ENCODE measurements around the gene VCX2. TPM values are rescaled to one million over a fixed set of nuclear protein-coding genes. Genes with fewer than 3 reads are reported as not detected.

The VCX2 gene
- total and polyA plus RNA-seq, 2 donors (not counting 3 experiments of a cell fraction or from before 2014, with no cell fraction given): not detected

DNA sequence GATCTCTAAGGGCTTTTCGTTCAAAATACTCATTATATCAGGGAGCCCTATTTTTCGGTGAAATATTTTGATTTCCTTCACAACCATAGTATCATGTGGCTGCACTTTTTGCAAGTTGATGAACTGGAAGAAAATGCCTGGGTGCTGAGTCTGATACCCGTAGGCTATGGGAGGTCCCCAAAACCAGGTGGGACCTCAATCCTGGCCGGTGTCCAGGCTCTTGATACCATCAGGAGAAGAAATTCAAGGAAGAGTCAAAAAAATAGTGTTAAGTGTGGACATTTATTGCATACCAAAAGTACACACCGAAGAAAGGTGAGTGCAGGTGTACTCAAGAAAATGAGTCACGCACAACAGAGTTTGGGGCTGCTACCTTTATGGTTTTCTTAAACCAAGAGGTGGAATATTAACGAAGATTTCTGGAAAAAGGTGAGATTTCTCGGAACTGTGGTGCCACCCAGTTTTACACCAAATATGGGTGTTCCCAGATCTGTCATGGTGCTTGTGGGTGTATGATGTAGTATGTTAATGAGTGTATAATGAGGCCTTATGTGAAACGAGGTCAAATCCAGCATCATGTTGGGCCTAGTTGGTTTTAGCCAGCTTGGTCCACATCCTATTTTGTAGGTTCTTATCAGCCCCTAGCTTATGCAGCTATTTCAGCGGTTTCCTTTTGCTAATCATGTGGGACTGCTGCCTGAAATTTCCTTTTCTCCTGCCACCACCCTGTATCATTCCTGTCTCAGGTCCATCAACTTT, 29.9 kb downstream of the VCX2 start:
- H4K20me1 ChIP-seq (replicated peaks; ENCODE audit: control insufficient read depth, extremely low read depth, insufficient read depth, low read length): no peaks in the 10 kb centered on the region
- intact Hi-C loops (cut with micrococcal nuclease): no loop called here
- H3K27me3 ChIP-seq (ENCODE audit: control insufficient read depth in 2 of 2, insufficient read depth in 2 of 2, low read length in 2 of 2): no peaks in the 10 kb centered on the region

DNA sequence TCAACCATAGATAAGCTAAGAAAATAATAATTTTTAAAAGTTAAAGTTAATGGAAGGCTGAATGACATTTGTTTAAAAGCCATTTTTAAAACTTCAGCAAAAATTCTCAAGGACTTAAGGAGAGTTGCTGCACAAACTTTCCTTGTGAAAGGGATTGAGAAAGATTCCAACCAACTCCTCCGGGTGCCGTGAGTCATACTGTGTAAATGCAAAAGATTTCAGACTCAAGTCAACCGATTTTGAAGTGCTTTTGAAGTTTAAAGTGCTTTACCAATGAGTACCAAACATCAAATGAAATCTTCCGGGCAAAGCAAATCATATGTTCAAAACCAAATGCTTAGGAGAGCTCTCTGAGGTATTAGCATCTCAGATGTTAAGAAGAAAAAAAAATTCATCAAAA, 31.4 kb downstream of the VCX2 start:
- no peak overlapping the region for H3K4me2 ChIP-seq (ENCODE audit: insufficient read depth, low read length)
- H3K27ac ChIP-seq (ENCODE audit: insufficient read depth, low read depth, low read length): no peak overlapping the region
- dilution Hi-C loops (cut with MboI; ENCODE audit: extremely low pct_ligation_motif_present, low sequenced_read_pairs): no loop called here
- no peaks in the 10 kb centered on the region for H3K4me1 ChIP-seq (ENCODE audit: control insufficient read depth, extremely low read depth, insufficient read depth, low read length)
- H3K4me3 ChIP-seq (replicated peaks in 1 of 3; ENCODE audit: insufficient read depth in 1 of 3, low read depth in 1 of 3, low read length in 3 of 3): no peak overlapping the region
- DNase-seq (ENCODE audit: low read depth, low spot score) (no peak), FAIRE-seq (no peak)
- H3K36me3 ChIP-seq (ENCODE audit: control insufficient read depth in 2 of 2, extremely low read depth in 1 of 2, insufficient read depth in 2 of 2, low read length in 2 of 2): no peaks in the 10 kb centered on the region
- H3K9me3 ChIP-seq (replicated peaks; ENCODE audit: control insufficient read depth, insufficient read depth, low read length): no peaks in the 10 kb centered on the region
- no peaks in the 10 kb centered on the region for H3K27me3 ChIP-seq (ENCODE audit: control insufficient read depth in 2 of 2, insufficient read depth in 2 of 2, low read length in 2 of 2)
- no peaks in the 10 kb centered on the region for H4K20me1 ChIP-seq (replicated peaks; ENCODE audit: control insufficient read depth, extremely low read depth, insufficient read depth, low read length)
- H2AFZ ChIP-seq (ENCODE audit: low read depth, low read length): no peak overlapping the region
- intact Hi-C loops (cut with micrococcal nuclease): no loop called here
- ChIA-PET CTCF (no interaction called here), POLR2A (no interaction called here)
- no TSS peak for BruUV-seq (replicated peaks)
- no peak overlapping the region for H3K9ac ChIP-seq (replicated peaks; ENCODE audit: extremely low read depth, insufficient read depth, low read length)
- TF ChIP-seq GATA2 (IDR thresholded peaks at IDR 0.05; ENCODE audit: insufficient read depth, insufficient read length, low read depth, low read length): no peak
- TF ChIP-seq POLR2A (IDR thresholded peaks at IDR 0.05; ENCODE audit: low read depth, low read length): no peak
- no peak for TF ChIP-seq FOS (IDR thresholded peaks at IDR 0.05; ENCODE audit: borderline replicate concordance, insufficient read depth, low read length)
- no peak for TF ChIP-seq POLR2AphosphoS5 (IDR thresholded peaks at IDR 0.05; ENCODE audit: insufficient read depth, low read depth, low read length)
- TF ChIP-seq, protein P1, sequence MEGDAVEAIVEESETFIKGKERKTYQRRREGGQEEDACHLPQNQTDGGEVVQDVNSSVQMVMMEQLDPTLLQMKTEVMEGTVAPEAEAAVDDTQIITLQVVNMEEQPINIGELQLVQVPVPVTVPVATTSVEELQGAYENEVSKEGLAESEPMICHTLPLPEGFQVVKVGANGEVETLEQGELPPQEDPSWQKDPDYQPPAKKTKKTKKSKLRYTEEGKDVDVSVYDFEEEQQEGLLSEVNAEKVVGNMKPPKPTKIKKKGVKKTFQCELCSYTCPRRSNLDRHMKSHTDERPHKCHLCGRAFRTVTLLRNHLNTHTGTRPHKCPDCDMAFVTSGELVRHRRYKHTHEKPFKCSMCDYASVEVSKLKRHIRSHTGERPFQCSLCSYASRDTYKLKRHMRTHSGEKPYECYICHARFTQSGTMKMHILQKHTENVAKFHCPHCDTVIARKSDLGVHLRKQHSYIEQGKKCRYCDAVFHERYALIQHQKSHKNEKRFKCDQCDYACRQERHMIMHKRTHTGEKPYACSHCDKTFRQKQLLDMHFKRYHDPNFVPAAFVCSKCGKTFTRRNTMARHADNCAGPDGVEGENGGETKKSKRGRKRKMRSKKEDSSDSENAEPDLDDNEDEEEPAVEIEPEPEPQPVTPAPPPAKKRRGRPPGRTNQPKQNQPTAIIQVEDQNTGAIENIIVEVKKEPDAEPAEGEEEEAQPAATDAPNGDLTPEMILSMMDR (IDR thresholded peaks at IDR 0.05; ENCODE audit: extremely low read depth in 1 of 2, insufficient read depth in 1 of 2, low read depth in 1 of 2, low read length in 2 of 2): no peak
- TF ChIP-seq EZH2 (IDR thresholded peaks at IDR 0.05; ENCODE audit: borderline replicate concordance, low read depth, low read length, severe bottlenecking): no peak
- no peak for TF ChIP-seq JUN (IDR thresholded peaks at IDR 0.05; ENCODE audit: borderline replicate concordance, insufficient read depth, insufficient read length, low read depth)
- TF ChIP-seq, protein P2, sequence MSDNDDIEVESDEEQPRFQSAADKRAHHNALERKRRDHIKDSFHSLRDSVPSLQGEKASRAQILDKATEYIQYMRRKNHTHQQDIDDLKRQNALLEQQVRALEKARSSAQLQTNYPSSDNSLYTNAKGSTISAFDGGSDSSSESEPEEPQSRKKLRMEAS (IDR thresholded peaks at IDR 0.05; ENCODE audit: insufficient read depth, insufficient read length): no peak
- no peak for TF ChIP-seq MYC (IDR thresholded peaks at IDR 0.05; ENCODE audit: low read depth, low read length)
- H3K9me1 ChIP-seq (replicated peaks; ENCODE audit: control insufficient read depth, extremely low read depth, insufficient read depth, low read length): no peaks in the 10 kb centered on the region
- no peaks in the 10 kb centered on the region for H3K79me2 ChIP-seq (ENCODE audit: control insufficient read depth, insufficient read depth, low read length)

More for the DNA sequence above, 29.9 kb downstream of the VCX2 start:
- no peak overlapping the region for H3K4me3 ChIP-seq (replicated peaks in 1 of 3; ENCODE audit: insufficient read depth in 1 of 3, low read depth in 1 of 3, low read length in 3 of 3)
- no TSS peak for BruUV-seq (replicated peaks)
- ChIA-PET CTCF (no interaction called here), POLR2A (no interaction called here)
- H3K4me2 ChIP-seq (ENCODE audit: insufficient read depth, low read length): no peak overlapping the region
- no peaks in the 10 kb centered on the region for H3K79me2 ChIP-seq (ENCODE audit: control insufficient read depth, insufficient read depth, low read length)
- no peak overlapping the region for H3K27ac ChIP-seq (ENCODE audit: insufficient read depth, low read depth, low read length)
- H3K4me1 ChIP-seq (ENCODE audit: control insufficient read depth, extremely low read depth, insufficient read depth, low read length): no peaks in the 10 kb centered on the region
- TF ChIP-seq GATA2 (IDR thresholded peaks at IDR 0.05; ENCODE audit: insufficient read depth, insufficient read length, low read depth, low read length) (no peak), POLR2AphosphoS5 (IDR thresholded peaks at IDR 0.05; ENCODE audit: insufficient read depth, low read depth, low read length) (no peak), JUN (IDR thresholded peaks at IDR 0.05; ENCODE audit: borderline replicate concordance, insufficient read depth, insufficient read length, low read depth) (no peak), POLR2A (IDR thresholded peaks at IDR 0.05; ENCODE audit: low read depth, low read length) (no peak)
- H3K9me1 ChIP-seq (replicated peaks; ENCODE audit: control insufficient read depth, extremely low read depth, insufficient read depth, low read length): no peaks in the 10 kb centered on the region
- H2AFZ ChIP-seq (ENCODE audit: low read depth, low read length): no peak overlapping the region
- no peak overlapping the region for H3K9ac ChIP-seq (replicated peaks; ENCODE audit: extremely low read depth, insufficient read depth, low read length)
- dilution Hi-C loops (cut with MboI; ENCODE audit: extremely low pct_ligation_motif_present, low sequenced_read_pairs): no loop called here
- DNase-seq (ENCODE audit: low read depth, low spot score): no peak
- no peaks in the 10 kb centered on the region for H3K9me3 ChIP-seq (replicated peaks; ENCODE audit: control insufficient read depth, insufficient read depth, low read length)
- no peaks in the 10 kb centered on the region for H3K36me3 ChIP-seq (ENCODE audit: control insufficient read depth in 2 of 2, extremely low read depth in 1 of 2, insufficient read depth in 2 of 2, low read length in 2 of 2)
- no peak for FAIRE-seq

All from endothelial cell of umbilical vein (primary cell).